ENCODE measurements around the gene EID1.
"Not testable (repeated sequence)": the region's sequence is repeated elsewhere in the genome, so short reads cannot be mapped to it uniquely, and the experiment has no call there.

Gene EID1

GRCh38 chr15:48905216-48905615 is 27.3 kb downstream of the EID1 start:
- no peaks in the 10 kb centered on the region for H3K79me1 ChIP-seq (ENCODE audit: low read depth, low read length)
- H2BK15ac ChIP-seq (ENCODE audit: low read length) = no peak overlapping the region
- no peak overlapping the region for H2BK120ac ChIP-seq (ENCODE audit: low read depth, low read length)
- no peak overlapping the region for H3K14ac ChIP-seq (ENCODE audit: low read length)
- H3K9ac ChIP-seq (ENCODE audit: low read depth, low read length, poor library complexity) = no peak overlapping the region
- no peaks in the 10 kb centered on the region for H3K4me1 ChIP-seq (ENCODE audit: control insufficient read depth in 2 of 2, insufficient read depth in 1 of 2, low read depth in 1 of 2, low read length in 2 of 2)
- H2AK5ac ChIP-seq (ENCODE audit: low read depth, low read length) = no peak overlapping the region
- no peak overlapping the region for H3K4ac ChIP-seq (ENCODE audit: low read length)
- H3K9me3 ChIP-seq (replicated peaks in 1 of 2; ENCODE audit: control insufficient read depth in 2 of 2, insufficient read depth in 1 of 2, low read depth in 1 of 2, low read length in 2 of 2) = no peaks in the 10 kb centered on the region
- no peak overlapping the region for H3K4me3 ChIP-seq (ENCODE audit: low read length in 2 of 2)
- no peak for DNase-seq (ENCODE audit: low spot score)
- H2BK5ac ChIP-seq (ENCODE audit: low read length) = no peak overlapping the region
- no peaks in the 10 kb centered on the region for H3K36me3 ChIP-seq (replicated peaks in 1 of 2; ENCODE audit: control insufficient read depth in 2 of 2, insufficient read depth in 2 of 2, low read length in 2 of 2)
- no peak overlapping the region for H2AFZ ChIP-seq (ENCODE audit: low read length)
- no peak overlapping the region for H3K4me2 ChIP-seq (ENCODE audit: insufficient read depth, low read length, poor library complexity, severe bottlenecking)
- no peak overlapping the region for H3K18ac ChIP-seq (ENCODE audit: low read length)
- H4K91ac ChIP-seq (ENCODE audit: low read depth, low read length, poor library complexity) = no peak overlapping the region
- H3K23ac ChIP-seq (ENCODE audit: low read depth, low read length, poor library complexity) = no peak overlapping the region
- H3K27ac ChIP-seq (replicated peaks; ENCODE audit: low read length) = no peak overlapping the region
- H4K8ac ChIP-seq (ENCODE audit: low read depth, low read length) = no peak overlapping the region
- no peak overlapping the region for H2BK12ac ChIP-seq (ENCODE audit: low read length)
- no peaks in the 10 kb centered on the region for H3K27me3 ChIP-seq (ENCODE audit: control insufficient read depth in 3 of 3, insufficient read depth in 3 of 3, low read depth in 1 of 3, low read length in 3 of 3)

GRCh38 chr15:48905847-48906246 is 27.9 kb downstream of the EID1 start:
- Histone ChIP-seq H3K27me3 (ENCODE audit: control insufficient read depth in 3 of 3, insufficient read depth in 3 of 3, low read depth in 1 of 3, low read length in 3 of 3) (no peaks in the 10 kb centered on the region), H3K4me1 (ENCODE audit: control insufficient read depth in 2 of 2, insufficient read depth in 1 of 2, low read depth in 1 of 2, low read length in 2 of 2) (no peaks in the 10 kb centered on the region), H2BK12ac (ENCODE audit: low read length) (no peak overlapping the region), H3K36me3 (replicated peaks in 1 of 2; ENCODE audit: control insufficient read depth in 2 of 2, insufficient read depth in 2 of 2, low read length in 2 of 2) (no peaks in the 10 kb centered on the region), H3K27ac (replicated peaks; ENCODE audit: low read length) (no peak overlapping the region), H3K9ac (ENCODE audit: low read depth, low read length, poor library complexity) (no peak overlapping the region), H3K4me2 (ENCODE audit: insufficient read depth, low read length, poor library complexity, severe bottlenecking) (no peak overlapping the region), H3K4ac (ENCODE audit: low read length) (no peak overlapping the region), H3K79me1 (ENCODE audit: low read depth, low read length) (no peaks in the 10 kb centered on the region), H2AFZ (ENCODE audit: low read length) (no peak overlapping the region), H3K14ac (ENCODE audit: low read length) (no peak overlapping the region), H3K23ac (ENCODE audit: low read depth, low read length, poor library complexity) (no peak overlapping the region), H3K18ac (ENCODE audit: low read length) (no peak overlapping the region), H2BK5ac (ENCODE audit: low read length) (no peak overlapping the region), H3K4me3 (ENCODE audit: low read length in 2 of 2) (no peak overlapping the region), H4K8ac (ENCODE audit: low read depth, low read length) (no peak overlapping the region), H2BK15ac (ENCODE audit: low read length) (no peak overlapping the region), H3K9me3 (replicated peaks in 1 of 2; ENCODE audit: control insufficient read depth in 2 of 2, insufficient read depth in 1 of 2, low read depth in 1 of 2, low read length in 2 of 2) (no peaks in the 10 kb centered on the region), H2AK5ac (ENCODE audit: low read depth, low read length) (no peak overlapping the region), H2BK120ac (ENCODE audit: low read depth, low read length) (no peak overlapping the region), H4K91ac (ENCODE audit: low read depth, low read length, poor library complexity) (no peak overlapping the region)
- WGBS, 2 donors (ENCODE audit: extremely low coverage in 2 of 2, insufficient read length in 2 of 2, insufficient replicate concordance in 1 of 2) = no CpG with 5 or more reads among the region's 1 CpG
- DNase-seq (ENCODE audit: low spot score) = no peak

DNA sequence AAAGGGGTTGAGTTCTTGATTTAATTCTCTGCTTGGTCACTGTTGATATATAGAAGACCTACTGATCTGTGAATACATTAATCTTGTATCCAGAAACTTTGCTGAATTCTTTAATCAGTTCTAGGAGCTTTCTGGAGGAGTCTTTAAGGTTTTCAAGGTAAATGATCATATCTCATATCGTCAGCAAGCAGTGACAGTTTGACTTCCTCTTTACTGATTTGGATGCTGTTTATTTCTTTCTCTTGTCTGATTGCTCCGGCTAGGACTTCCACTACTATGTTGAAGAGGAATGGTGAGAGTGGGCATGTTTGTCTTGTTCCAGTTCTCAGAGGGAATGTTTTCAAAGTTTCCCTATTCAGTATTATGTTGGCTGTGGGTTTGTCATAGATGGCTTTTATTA is 31.4 kb downstream of the EID1 start:
- not testable (repeated sequence) for H3K4me1 ChIP-seq (ENCODE audit: control insufficient read depth in 2 of 2, insufficient read depth in 1 of 2, low read depth in 1 of 2, low read length in 2 of 2); H2BK120ac ChIP-seq (ENCODE audit: low read depth, low read length); H3K9ac ChIP-seq (ENCODE audit: low read depth, low read length, poor library complexity); H3K27me3 ChIP-seq (ENCODE audit: control insufficient read depth in 3 of 3, insufficient read depth in 3 of 3, low read depth in 1 of 3, low read length in 3 of 3); DNase-seq (ENCODE audit: low spot score); H3K79me1 ChIP-seq (ENCODE audit: low read depth, low read length); H2AK5ac ChIP-seq (ENCODE audit: low read depth, low read length); H3K14ac ChIP-seq (ENCODE audit: low read length); H3K4me2 ChIP-seq (ENCODE audit: insufficient read depth, low read length, poor library complexity, severe bottlenecking); H2AFZ ChIP-seq (ENCODE audit: low read length); H4K8ac ChIP-seq (ENCODE audit: low read depth, low read length); H4K91ac ChIP-seq (ENCODE audit: low read depth, low read length, poor library complexity); H3K18ac ChIP-seq (ENCODE audit: low read length); H3K36me3 ChIP-seq (replicated peaks in 1 of 2; ENCODE audit: control insufficient read depth in 2 of 2, insufficient read depth in 2 of 2, low read length in 2 of 2); H3K27ac ChIP-seq (replicated peaks; ENCODE audit: low read length); H3K4ac ChIP-seq (ENCODE audit: low read length); H3K9me3 ChIP-seq (replicated peaks in 1 of 2; ENCODE audit: control insufficient read depth in 2 of 2, insufficient read depth in 1 of 2, low read depth in 1 of 2, low read length in 2 of 2); H3K4me3 ChIP-seq (ENCODE audit: low read length in 2 of 2); H2BK5ac ChIP-seq (ENCODE audit: low read length); H2BK15ac ChIP-seq (ENCODE audit: low read length); H3K23ac ChIP-seq (ENCODE audit: low read depth, low read length, poor library complexity); H2BK12ac ChIP-seq (ENCODE audit: low read length)
- no CpG with 5 or more reads among the region's 2 CpGs for WGBS, 2 donors (ENCODE audit: extremely low coverage in 2 of 2, insufficient read length in 2 of 2, insufficient replicate concordance in 1 of 2)

- H2BK12ac ChIP-seq (ENCODE audit: low read length) = not testable (repeated sequence)
Measured at GRCh38 chr15:48910554-48910953, 32.6 kb downstream of the EID1 start.

More at GRCh38 chr15:48910554-48910953, 32.6 kb downstream of the EID1 start:
- H3K4me3 ChIP-seq (ENCODE audit: low read length in 2 of 2); H3K27me3 ChIP-seq (ENCODE audit: control insufficient read depth in 3 of 3, insufficient read depth in 3 of 3, low read depth in 1 of 3, low read length in 3 of 3); H3K18ac ChIP-seq (ENCODE audit: low read length); H3K4me1 ChIP-seq (ENCODE audit: control insufficient read depth in 2 of 2, insufficient read depth in 1 of 2, low read depth in 1 of 2, low read length in 2 of 2); H4K91ac ChIP-seq (ENCODE audit: low read depth, low read length, poor library complexity); H3K9me3 ChIP-seq (replicated peaks in 1 of 2; ENCODE audit: control insufficient read depth in 2 of 2, insufficient read depth in 1 of 2, low read depth in 1 of 2, low read length in 2 of 2); H2BK15ac ChIP-seq (ENCODE audit: low read length); DNase-seq (ENCODE audit: low spot score); H2BK5ac ChIP-seq (ENCODE audit: low read length); H3K23ac ChIP-seq (ENCODE audit: low read depth, low read length, poor library complexity); H2AK5ac ChIP-seq (ENCODE audit: low read depth, low read length); H3K36me3 ChIP-seq (replicated peaks in 1 of 2; ENCODE audit: control insufficient read depth in 2 of 2, insufficient read depth in 2 of 2, low read length in 2 of 2); H2AFZ ChIP-seq (ENCODE audit: low read length); H2BK120ac ChIP-seq (ENCODE audit: low read depth, low read length); H3K27ac ChIP-seq (replicated peaks; ENCODE audit: low read length); H3K14ac ChIP-seq (ENCODE audit: low read length); H3K79me1 ChIP-seq (ENCODE audit: low read depth, low read length); H4K8ac ChIP-seq (ENCODE audit: low read depth, low read length); H3K4me2 ChIP-seq (ENCODE audit: insufficient read depth, low read length, poor library complexity, severe bottlenecking); H3K4ac ChIP-seq (ENCODE audit: low read length); H3K9ac ChIP-seq (ENCODE audit: low read depth, low read length, poor library complexity): not testable (repeated sequence)
- no CpG with 5 or more reads among the region's 2 CpGs for WGBS, 2 donors (ENCODE audit: extremely low coverage in 2 of 2, insufficient read length in 2 of 2, insufficient replicate concordance in 1 of 2)
